CD14-positive monocyte (primary cell): ENCODE results near the gene MYO1G. TPM values are rescaled to one million over a fixed set of nuclear protein-coding genes. Genes with fewer than 3 reads are reported as not detected.

ENCODE experiments used
- DNase-seq, 3 donors: peaks; one replicate each; pipeline ENCODE4 v3.0.0-alpha.2; 2011 to 2022
- H2AFZ ChIP-seq: 2 replicates; pipeline ENCODE4 v1.6.0; 2012; ENCODE audit warnings: mild to moderate bottlenecking, low read depth, low read length, inconsistent platforms; ENCODE audit not compliant: insufficient read depth, poor library complexity, severe bottlenecking
- H3K27ac ChIP-seq, 2 donors: 1 replicate in 1 of 2; 2 replicates in 1 of 2; pipeline ENCODE4 v1.5.1; 2012 to 2013; ENCODE audit warnings: low read length in 2 of 2, control low read depth in 1 of 2, inconsistent platforms in 1 of 2, low read depth in 1 of 2, mild to moderate bottlenecking in 1 of 2
- H3K27me3 ChIP-seq, 2 donors: one replicate each; pipeline versions ENCODE4 v1.6.0 to v1.6.1; 2011 to 2013; ENCODE audit warnings: low read length in 2 of 2; ENCODE audit not compliant: control insufficient read depth in 2 of 2, insufficient read depth in 2 of 2
- H3K36me3 ChIP-seq, 2 donors: replicated peaks in 1 of 2; 1 replicate in 1 of 2; 2 replicates in 1 of 2; pipeline versions ENCODE4 v1.5.1 to v1.6.1; 2012 to 2013; ENCODE audit warnings: low read length in 2 of 2, control low read depth in 1 of 2, inconsistent platforms in 1 of 2, mild to moderate bottlenecking in 1 of 2; ENCODE audit not compliant: insufficient read depth in 2 of 2, control insufficient read depth in 1 of 2
- H3K4me1 ChIP-seq, 2 donors: 1 replicate in 1 of 2; 2 replicates in 1 of 2; pipeline versions ENCODE4 v1.5.1 to v1.6.1; 2012 to 2013; ENCODE audit warnings: low read length in 2 of 2, control low read depth in 1 of 2, inconsistent platforms in 1 of 2, mild to moderate bottlenecking in 1 of 2, moderate library complexity in 1 of 2; ENCODE audit not compliant: insufficient read depth in 2 of 2, control insufficient read depth in 1 of 2
- H3K4me2 ChIP-seq: replicated peaks from 2 replicates; pipeline ENCODE3; 2012; ENCODE audit warnings: low read length, moderate library complexity, mild to moderate bottlenecking; ENCODE audit not compliant: poor library complexity, severe bottlenecking; ENCODE audit errors: extremely low read depth
- H3K4me3 ChIP-seq, 3 experiments: fragments of 200-600 bp in 1 of 3; sonication (generic) in 1 of 3; replicated peaks in 1 of 3; 1 replicate in 2 of 3; 2 replicates in 1 of 3; pipeline ENCODE4 v1.5.1; 2011 to 2013; ENCODE audit warnings: low read length in 3 of 3, mild to moderate bottlenecking in 3 of 3, control low read depth in 2 of 3, low read depth in 2 of 3, inconsistent platforms in 1 of 3, moderate library complexity in 1 of 3
- H3K79me2 ChIP-seq: 2 replicates; pipeline ENCODE4 v1.6.0; 2012; ENCODE audit warnings: mild to moderate bottlenecking, control low read depth, inconsistent platforms, low read length, moderate library complexity; ENCODE audit not compliant: insufficient read depth
- H3K9ac ChIP-seq: 2 replicates; pipeline ENCODE4 v1.6.0; 2017; ENCODE audit warnings: low read length, mild to moderate bottlenecking; ENCODE audit not compliant: insufficient read depth, poor library complexity, severe bottlenecking
- H3K9me3 ChIP-seq, 2 donors: replicated peaks in 1 of 2; 1 replicate in 1 of 2; 2 replicates in 1 of 2; pipeline versions ENCODE4 v1.5.1 to v1.6.1; 2012 to 2013; ENCODE audit warnings: low read length in 2 of 2, control low read depth in 1 of 2; ENCODE audit not compliant: control insufficient read depth in 1 of 2, insufficient read depth in 1 of 2
- H4K20me1 ChIP-seq: 2 replicates; pipeline ENCODE4 v1.6.0; 2012; ENCODE audit warnings: mild to moderate bottlenecking, low read length, control low read depth, moderate library complexity; ENCODE audit not compliant: insufficient read depth
- H3K27ac Mint-ChIP-seq, 7 donors: one replicate each; pipeline ENCODE4 v1.8.0; 2020; ENCODE audit warnings: mild to moderate bottlenecking in 7 of 7, mixed read lengths in 7 of 7, moderate library complexity in 6 of 7, inconsistent platforms in 2 of 7
- H3K27me3 Mint-ChIP-seq, 3 donors: one replicate each; pipeline ENCODE4 v1.8.0; 2021 to 2022; ENCODE audit warnings: low read depth in 3 of 3, mild to moderate bottlenecking in 3 of 3, mixed read lengths in 3 of 3, moderate library complexity in 3 of 3, inconsistent platforms in 1 of 3
- H3K36me3 Mint-ChIP-seq, 2 donors: one replicate each; pipeline ENCODE4 v1.8.0; 2020; ENCODE audit warnings: mixed read lengths in 2 of 2, inconsistent platforms in 1 of 2, mild to moderate bottlenecking in 1 of 2
- H3K4me1 Mint-ChIP-seq: one replicate; pipeline ENCODE4 v1.8.0; 2020; ENCODE audit warnings: mild to moderate bottlenecking, mixed read lengths
- H3K4me3 Mint-ChIP-seq, 2 donors: one replicate each; pipeline ENCODE4 v1.8.0; 2020; ENCODE audit warnings: mild to moderate bottlenecking in 2 of 2, mixed read lengths in 2 of 2, moderate library complexity in 1 of 2
- H3K9me3 Mint-ChIP-seq, 7 donors: one replicate each; pipeline ENCODE4 v1.8.0; 2020 to 2022; ENCODE audit warnings: mixed read lengths in 7 of 7, mild to moderate bottlenecking in 6 of 7, moderate library complexity in 6 of 7, inconsistent platforms in 2 of 7
- CTCF ChIP-seq: fragments of 200-600 bp; IDR thresholded peaks from one replicate; pipeline ENCODE4 v1.8.0; 2022; ENCODE audit warnings: antibody characterized with exemption, mild to moderate bottlenecking
- WGBS: methylation state at CpG from one replicate; pipeline ENCODE4 v1.1.5; 2013; ENCODE audit warnings: missing lambda C conversion rate; ENCODE audit not compliant: insufficient coverage; 5-methylcytosine and 5-hydroxymethylcytosine counted together
- intact Hi-C, 2 donors: fragments of 100-400 bp; cut with micrococcal nuclease; formaldehyde crosslinking; loops; one replicate each; pipeline versions ENCODE4 v1.15.0 to v1.15.1; 2023
- polyA plus RNA-seq, 3 donors: library from polyadenylated mRNA; depleted of rRNA in 1 of 3; unstranded in 2 of 3; stranded (reverse) in 1 of 3; fragments of 300-500 nt in 2 of 3; fragments of >200 nt in 1 of 3; fragmentation: Illumina TruSeq in 2 of 3; gene quantifications; 1 replicate in 2 of 3; 2 replicates in 1 of 3; pipeline ENCODE4 v1.2.3, GENCODE V29; 2012 to 2021

The MYO1G gene
- polyA plus RNA-seq, 3 donors: 119 to 314 (median 135) TPM

- H3K4me2 ChIP-seq: no peak overlapping the region
- DNase-seq: peak in 1 of 3 donors; percentile 3
- peaks cover 4% of the 10 kb centered on the region for H3K4me1 Mint-ChIP-seq
- peaks cover 86 to 99% of the 10 kb centered on the region in 2 donors for H3K36me3 Mint-ChIP-seq
- no peak overlapping the region for H3K4me3 Mint-ChIP-seq
- H3K4me3 ChIP-seq: no peak overlapping the region
- no peaks in the 10 kb centered on the region for H3K9me3 Mint-ChIP-seq
- no peak overlapping the region for H2AFZ ChIP-seq
- no peaks in the 10 kb centered on the region for H3K9me3 ChIP-seq
- intact Hi-C loops: loop anchor here (5.0 to 10.0 kb wide), 3 partner anchors 55 to 167 kb away; no protein-coding TSS in a partner anchor
- peaks cover 99 to 100% of the 10 kb centered on the region in 2 donors for H3K36me3 ChIP-seq
- H3K79me2 ChIP-seq: peaks cover 44% of the 10 kb centered on the region
- no peak overlapping the region for H3K27ac ChIP-seq
- peaks cover 0 to 2% (median 0%) of the 10 kb centered on the region in 3 donors for H3K27me3 Mint-ChIP-seq
- no peak for TF ChIP-seq CTCF
- no peaks in the 10 kb centered on the region for H3K27me3 ChIP-seq
- H4K20me1 ChIP-seq: peaks cover 99% of the 10 kb centered on the region
- H3K27ac Mint-ChIP-seq: peak overlapping the region in 1 of 7 donors; percentile 40
- H3K9ac ChIP-seq: no peak overlapping the region
- WGBS: 88% methylated on average over 15 of the region's 21 CpGs
- peaks cover 0 to 2% of the 10 kb centered on the region in 2 donors for H3K4me1 ChIP-seq
These were observed 8.9 kb downstream of the MYO1G start for GRCh38 chr7:44969701-44970522.

GRCh38 chr7:44969049-44969700, 9.6 kb downstream of the MYO1G start:
- Mint-ChIP-seq H3K27me3 (peaks cover 0 to 2% (median 0%) of the 10 kb centered on the region in 3 donors), H3K4me1 (peaks cover 1% of the 10 kb centered on the region), H3K9me3 (no peaks in the 10 kb centered on the region), H3K36me3 (peaks cover 86 to 99% of the 10 kb centered on the region in 2 donors), H3K27ac (peak overlapping the region in 1 of 7 donors; percentile 66), H3K4me3 (no peak overlapping the region)
- H4K20me1 ChIP-seq: peaks cover 100% of the 10 kb centered on the region
- H3K27me3 ChIP-seq: no peaks in the 10 kb centered on the region
- peaks cover 36% of the 10 kb centered on the region for H3K79me2 ChIP-seq
- H3K27ac ChIP-seq: peak overlapping the region in 1 of 2 donors; percentile 7
- no peaks in the 10 kb centered on the region for H3K9me3 ChIP-seq
- intact Hi-C loops: no loop called here
- H2AFZ ChIP-seq: no peak overlapping the region
- DNase-seq: no peak
- no peak overlapping the region for H3K9ac ChIP-seq
- WGBS: 92% methylated on average over 6 of the region's 11 CpGs
- H3K4me2 ChIP-seq: no peak overlapping the region
- H3K4me1 ChIP-seq: no peaks in the 10 kb centered on the region
- H3K4me3 ChIP-seq: no peak overlapping the region
- H3K36me3 ChIP-seq: peaks cover 99 to 100% of the 10 kb centered on the region in 2 donors
- TF ChIP-seq CTCF: no peak
